H1 (cell line): ENCODE data around the gene CCN6. TPM values are rescaled to one million over a fixed set of nuclear protein-coding genes. Genes with fewer than 3 reads are reported as not detected.

Source experiments
- CTCF ChIA-PET: fragments of 300-600 bp; sonication (Branson Sonifier 250); formaldehyde crosslinking; loops from one replicate; lab custom pipeline; 2021; ENCODE audit not compliant: partially characterized antibody; lab: Charles Lee
- POLR2A ChIA-PET: fragments of 300-600 bp; sonication (Branson Sonifier 250); formaldehyde crosslinking; loops from one replicate; lab custom pipeline; 2021; ENCODE audit warnings: inconsistent platforms; ENCODE audit not compliant: partially characterized antibody; lab: Charles Lee
- DNase-seq, 2 experiments: peaks; one replicate each; pipeline versions ENCODE4 v3.0.0 to v3.0.0-alpha.2; 2010 to 2022; ENCODE audit warnings: low spot score in 2 of 2, low read depth in 1 of 2, mixed read lengths in 1 of 2
- FAIRE-seq: peaks from 2 replicates; lab custom pipeline; 2011; peaks lifted over from hg19 to GRCh38; lab: Jason Lieb, UNC
- H2AFZ ChIP-seq: 2 replicates; pipeline ENCODE4 v1.8.1; 2012; ENCODE audit warnings: low read length, inconsistent platforms
- H2AK5ac ChIP-seq: 2 replicates; pipeline ENCODE4 v1.6.1; 2013; ENCODE audit warnings: low read depth, low read length
- H2BK120ac ChIP-seq: replicated peaks from 2 replicates; pipeline ENCODE3; 2013; ENCODE audit warnings: low read depth, low read length, inconsistent platforms
- H2BK12ac ChIP-seq: 2 replicates; pipeline ENCODE4 v1.6.1; 2013; ENCODE audit warnings: low read depth, low read length
- H2BK15ac ChIP-seq: 2 replicates; pipeline ENCODE4 v1.6.1; 2013; ENCODE audit warnings: low read length
- H2BK20ac ChIP-seq: 2 replicates; pipeline ENCODE4 v1.6.1; 2013; ENCODE audit warnings: low read length
- H2BK5ac ChIP-seq: 2 replicates; pipeline ENCODE4 v1.6.1; 2013; ENCODE audit warnings: low read depth, low read length
- H3K14ac ChIP-seq: 2 replicates; pipeline ENCODE4 v1.6.1; 2013; ENCODE audit warnings: inconsistent platforms; ENCODE audit not compliant: insufficient read length
- H3K18ac ChIP-seq: 2 replicates; pipeline ENCODE4 v1.6.1; 2013; ENCODE audit warnings: low read length; ENCODE audit errors: extremely low read depth
- H3K23ac ChIP-seq: 2 replicates; pipeline ENCODE4 v1.6.1; 2013; ENCODE audit warnings: inconsistent platforms; ENCODE audit not compliant: insufficient read length
- H3K23me2 ChIP-seq: 2 replicates; pipeline ENCODE4 v1.6.1; 2013; ENCODE audit warnings: low read depth, low read length
- H3K27ac ChIP-seq: 2 replicates; pipeline ENCODE4 v1.6.1; 2011; ENCODE audit warnings: low read depth, low read length, inconsistent platforms
- H3K27me3 ChIP-seq, 4 experiments: replicated peaks in 1 of 4; 1 replicate in 1 of 4; 2 replicates in 3 of 4; pipeline versions ENCODE4 v1.6.1 to v1.8.1; 2011 to 2013; ENCODE audit warnings: low read length in 3 of 4, mild to moderate bottlenecking in 3 of 4, inconsistent platforms in 2 of 4, mixed read lengths in 2 of 4, moderate library complexity in 1 of 4; ENCODE audit not compliant: control insufficient read depth in 3 of 4, insufficient read depth in 3 of 4; ENCODE audit errors: extremely low read depth in 1 of 4
- H3K36me3 ChIP-seq, 4 experiments: 2 replicates each; pipeline versions ENCODE4 v1.6.1 to v1.8.1; 2011 to 2013; ENCODE audit warnings: mild to moderate bottlenecking in 4 of 4, low read length in 3 of 4, moderate library complexity in 2 of 4, control low read depth in 1 of 4, inconsistent platforms in 1 of 4; ENCODE audit not compliant: insufficient read depth in 4 of 4, control insufficient read depth in 2 of 4
- H3K4ac ChIP-seq: replicated peaks from 2 replicates; pipeline ENCODE3; 2013; ENCODE audit warnings: low read length, low read depth, mixed read lengths, inconsistent platforms; ENCODE audit not compliant: insufficient read length
- H3K4me1 ChIP-seq, 4 experiments: replicated peaks in 1 of 4; 1 replicate in 1 of 4; 2 replicates in 3 of 4; pipeline versions ENCODE4 v1.6.1 to v1.8.1; 2011 to 2013; ENCODE audit warnings: low read length in 3 of 4, inconsistent platforms in 2 of 4, mixed read lengths in 1 of 4; ENCODE audit not compliant: insufficient read depth in 4 of 4, control insufficient read depth in 3 of 4
- H3K4me2 ChIP-seq, 2 experiments: 2 replicates each; pipeline versions ENCODE4 v1.6.1 to v1.8.1; 2011 to 2013; ENCODE audit warnings: low read depth in 2 of 2, low read length in 2 of 2, control low read depth in 1 of 2, inconsistent platforms in 1 of 2, mild to moderate bottlenecking in 1 of 2; ENCODE audit not compliant: insufficient read depth in 1 of 2
- H3K4me3 ChIP-seq, 4 experiments: fragments of 200-600, 300-600 bp in 1 of 4; sonication (generic), shearing (Covaris generic), sonication (Bioruptor Twin) in 1 of 4; 2 replicates each; pipeline versions ENCODE4 v1.5.1 to v1.8.1; 2011 to 2016; ENCODE audit warnings: low read length in 4 of 4, low read depth in 3 of 4, control low read depth in 2 of 4, inconsistent platforms in 2 of 4, mild to moderate bottlenecking in 2 of 4, mixed read lengths in 1 of 4, moderate library complexity in 1 of 4; ENCODE audit not compliant: insufficient read depth in 2 of 4; ENCODE audit errors: extremely low read depth in 1 of 4
- H3K56ac ChIP-seq: replicated peaks from 2 replicates; pipeline ENCODE3; 2013; ENCODE audit warnings: low read depth, mild to moderate bottlenecking, mixed read lengths, low read length, inconsistent platforms; ENCODE audit not compliant: insufficient read length
- H3K79me1 ChIP-seq: 2 replicates; pipeline ENCODE4 v1.6.1; 2013; ENCODE audit warnings: low read depth, low read length, control low read depth
- H3K79me2 ChIP-seq, 2 experiments: 2 replicates each; pipeline versions ENCODE4 v1.6.1 to v1.8.1; 2012 to 2013; ENCODE audit warnings: low read length in 2 of 2, mild to moderate bottlenecking in 2 of 2, inconsistent platforms in 1 of 2; ENCODE audit not compliant: insufficient read depth in 2 of 2, control insufficient read depth in 1 of 2
- H3K9ac ChIP-seq, 4 experiments: replicated peaks in 1 of 4; 1 replicate in 1 of 4; 2 replicates in 3 of 4; pipeline versions ENCODE4 v1.6.1 to v1.8.1; 2011 to 2013; ENCODE audit warnings: low read depth in 3 of 4, low read length in 3 of 4, control low read depth in 2 of 4, mild to moderate bottlenecking in 2 of 4, moderate library complexity in 2 of 4, inconsistent platforms in 1 of 4; ENCODE audit errors: extremely low read depth in 1 of 4
- H3K9me3 ChIP-seq, 2 experiments: 2 replicates each; pipeline versions ENCODE4 v1.6.1 to v1.8.1; 2012 to 2013; ENCODE audit warnings: mild to moderate bottlenecking in 2 of 2, moderate library complexity in 2 of 2, control low read depth in 1 of 2, inconsistent platforms in 1 of 2, low read depth in 1 of 2, low read length in 1 of 2, mixed read lengths in 1 of 2; ENCODE audit not compliant: insufficient read depth in 2 of 2
- H4K20me1 ChIP-seq, 2 experiments: replicated peaks in 1 of 2; 2 replicates each; pipeline versions ENCODE3 to v1.8.1; 2011 to 2013; ENCODE audit warnings: inconsistent platforms in 2 of 2, low read length in 2 of 2, mild to moderate bottlenecking in 1 of 2; ENCODE audit not compliant: insufficient read depth in 2 of 2, control insufficient read depth in 1 of 2
- H4K5ac ChIP-seq: 2 replicates; pipeline ENCODE4 v1.6.1; 2013; ENCODE audit warnings: low read length, low read depth, mixed read lengths, inconsistent platforms; ENCODE audit not compliant: insufficient read length
- H4K8ac ChIP-seq: 2 replicates; pipeline ENCODE4 v1.8.0; 2013; ENCODE audit warnings: mild to moderate bottlenecking, moderate library complexity, low read length, inconsistent platforms; ENCODE audit not compliant: insufficient read depth; ENCODE audit errors: extremely low read depth
- H4K91ac ChIP-seq: replicated peaks from 2 replicates; pipeline ENCODE3; 2013; ENCODE audit warnings: low read length, mixed read lengths, inconsistent platforms; ENCODE audit not compliant: insufficient read length
- CBX8 ChIP-seq: fragments of 300-800, 300-1000 bp; sonication (generic); IDR thresholded peaks from 2 replicates; pipeline ENCODE4 v1.7.1; 2016; ENCODE audit warnings: low read depth, low read length, borderline replicate concordance
- CTBP2 ChIP-seq: IDR thresholded peaks from 2 replicates; pipeline ENCODE4 v1.7.0; 2011; ENCODE audit warnings: borderline replicate concordance, mild to moderate bottlenecking, moderate library complexity, mixed read lengths, low read length; ENCODE audit not compliant: insufficient read depth, insufficient read length
- RFX5 ChIP-seq: IDR thresholded peaks from 2 replicates; pipeline ENCODE4 v1.6.1; 2011; ENCODE audit warnings: low read depth, low read length, improper control_type of control experiment, borderline replicate concordance
- RXRA ChIP-seq: IDR thresholded peaks from 2 replicates; pipeline ENCODE4 v1.6.1; 2011; ENCODE audit warnings: low read depth, mild to moderate bottlenecking, low read length, moderate library complexity; ENCODE audit not compliant: insufficient read depth
- SP1 ChIP-seq: IDR thresholded peaks from 2 replicates; pipeline ENCODE4 v1.6.1; 2011; ENCODE audit warnings: low read depth, low read length
- WGBS, 2 experiments: shearing (Covaris generic) in 1 of 2; methylation state at CpG; one replicate each; pipeline versions ENCODE4 v1.1.6 to v1.1.7; 2013 to 2015; ENCODE audit warnings: low lambda C conversion rate in 2 of 2, mixed read lengths in 2 of 2, inconsistent platforms in 1 of 2, low coverage in 1 of 2, missing lambda C conversion rate in 1 of 2; ENCODE audit not compliant: insufficient replicate concordance in 2 of 2, insufficient coverage in 1 of 2, insufficient read length in 1 of 2; ENCODE audit errors: extremely low coverage in 1 of 2, missing lambda C conversion rate in 1 of 2; 5-methylcytosine and 5-hydroxymethylcytosine counted together
- polyA plus RNA-seq, 7 experiments: library from polyadenylated mRNA; depleted of rRNA in 3 of 7; stranded (reverse) in 5 of 7; unstranded in 2 of 7; fragments of >200 nt in 5 of 7; fragments of 200-250 nt in 2 of 7; gene quantifications; 1 replicate in 5 of 7; 2 replicates in 1 of 7; 4 replicates in 1 of 7; pipeline versions ENCODE4 v1.2.1 to v1.2.3, GENCODE V29; 2011 to 2013; ENCODE audit warnings: missing spikeins in 2 of 7, mixed read lengths in 2 of 7
- total RNA-seq: library from RNA; stranded (reverse); fragmentation: NEBNext Ultra II Directional; extraction: Animal tissue kit (Norgen Biotek cat#: 25700); gene quantifications from 2 replicates; pipeline ENCODE4 v1.2.1, GENCODE V29; 2021

CCN6 gene
- total and polyA plus RNA-seq, 2 of the 8 experiments (the other 6 are each of a cell fraction or from before 2014, with no cell fraction given), result not detected

GRCh38 chr6:112040956-112041355 is 12.9 kb upstream of the CCN6 start:
- no peak overlapping the region for H2BK20ac ChIP-seq
- CTCF ChIA-PET, result interaction anchor here (0.7 to 9.7 kb wide), 25 partner anchors 8 to 438 kb away, joined by 3 to 102 read pairs (median 5); partner anchors contain the start of gene FYN
- no peak for DNase-seq

More at GRCh38 chr6:112040956-112041355, 12.9 kb upstream of the CCN6 start:
- Histone ChIP-seq H2BK12ac (no peak overlapping the region), H3K9me3 (no peaks in the 10 kb centered on the region), H3K23me2 (no peaks in the 10 kb centered on the region; the same call in 1 of the 2 replicates), H4K20me1 (no peaks in the 10 kb centered on the region), H3K23ac (no peak overlapping the region), H4K5ac (no peak overlapping the region), H2BK5ac (no peak overlapping the region), H3K79me2 (no peaks in the 10 kb centered on the region; a peak in 1 of 4 replicates), H4K91ac (no peak overlapping the region), H3K27ac (no peak overlapping the region), H3K4me3 (no peak overlapping the region), H3K18ac (no peak overlapping the region), H3K27me3 (no peaks in the 10 kb centered on the region), H3K14ac (no peak overlapping the region), H2AFZ (no peak overlapping the region), H3K9ac (no peak overlapping the region), H2BK15ac (no peak overlapping the region), H3K4me2 (no peak overlapping the region), H3K4me1 (no peaks in the 10 kb centered on the region), H3K79me1 (no peaks in the 10 kb centered on the region), H3K56ac (no peak overlapping the region), H4K8ac (no peak overlapping the region), H3K4ac (no peak overlapping the region), H2AK5ac (no peak overlapping the region), H3K36me3 (no peaks in the 10 kb centered on the region), H2BK120ac (no peak overlapping the region)
- 74% methylated on average over 1 of the region's 1 CpG; no CpG with 5 or more reads in 1 of the 2 experiments for WGBS, 2 experiments
- TF ChIP-seq CBX8 (no peak), CTBP2 (no peak), RXRA (no peak), SP1 (no peak), RFX5 (no peak)
- FAIRE-seq, result no peak
- POLR2A ChIA-PET, result interaction anchor here (1.0 kb wide), 1 partner anchor 397 kb away, joined by 3 read pairs; no protein-coding TSS in a partner anchor
